Heart left ventricle (tissue), 13 donors: Measurements from ENCODE around the gene GOLGA2.

Experiments used
- POLR2A ChIP-seq, 2 donors: fragments of 450-650 bp; IDR thresholded peaks; one replicate each; pipeline ENCODE4 v1.6.1; 2017; ENCODE audit warnings: antibody characterized with exemption in 2 of 2, mild to moderate bottlenecking in 2 of 2, moderate library complexity in 2 of 2
- TF ChIP-seq, protein P1 (sequence below), 12 donors: fragments of 200-600 bp; sonication (generic) in 4 of 12; IDR thresholded peaks; one replicate each; pipeline versions ENCODE4 v1.5.0 to v1.8.0; 2018 to 2022; ENCODE audit warnings: antibody characterized with exemption in 12 of 12, mild to moderate bottlenecking in 5 of 12
- donor health status: ischemic (EF 13 %, LVEDD 7.1; RV severe dilation, severe dysfunction).
- donor health status: DM: no; HTN: yes; CAD: no.
- donor health status: DM: no; HTN: no; CAD: no.
- donor health status: ischemic (EF 25% LVEDD 6.9; RV normal size, moderate dysfunction).
- donor health status: ischemic (EF 25% LVEDD 5.7; RV mildly dilated, moderate dysfunction).
- donor health status: ischemic (EF 35%, LVEDD 5.7; RV mildly dilated, moderate dysfunction).
- donor health status: nonischemic (EF 11% LVEDD 7.7; RV severe dilation, severe dysfunction).
- donor health status: DM: yes; HTN: yes; CAD: no.
- donor health status: PGD.
- donor health status: ischemic (EF 29% LVEDD 5.4; RV normal size, mild dysfunction).
- donor health status: nonischemic (EF 23%, LVEDD 6.1; RV moderate dilation, normal function).

- TF ChIP-seq, protein P1, sequence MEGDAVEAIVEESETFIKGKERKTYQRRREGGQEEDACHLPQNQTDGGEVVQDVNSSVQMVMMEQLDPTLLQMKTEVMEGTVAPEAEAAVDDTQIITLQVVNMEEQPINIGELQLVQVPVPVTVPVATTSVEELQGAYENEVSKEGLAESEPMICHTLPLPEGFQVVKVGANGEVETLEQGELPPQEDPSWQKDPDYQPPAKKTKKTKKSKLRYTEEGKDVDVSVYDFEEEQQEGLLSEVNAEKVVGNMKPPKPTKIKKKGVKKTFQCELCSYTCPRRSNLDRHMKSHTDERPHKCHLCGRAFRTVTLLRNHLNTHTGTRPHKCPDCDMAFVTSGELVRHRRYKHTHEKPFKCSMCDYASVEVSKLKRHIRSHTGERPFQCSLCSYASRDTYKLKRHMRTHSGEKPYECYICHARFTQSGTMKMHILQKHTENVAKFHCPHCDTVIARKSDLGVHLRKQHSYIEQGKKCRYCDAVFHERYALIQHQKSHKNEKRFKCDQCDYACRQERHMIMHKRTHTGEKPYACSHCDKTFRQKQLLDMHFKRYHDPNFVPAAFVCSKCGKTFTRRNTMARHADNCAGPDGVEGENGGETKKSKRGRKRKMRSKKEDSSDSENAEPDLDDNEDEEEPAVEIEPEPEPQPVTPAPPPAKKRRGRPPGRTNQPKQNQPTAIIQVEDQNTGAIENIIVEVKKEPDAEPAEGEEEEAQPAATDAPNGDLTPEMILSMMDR (IDR thresholded peaks at IDR 0.05) = no peak
- TF ChIP-seq POLR2A (IDR thresholded peaks at IDR 0.05) = no peak
These were observed 22.4 kb downstream of the GOLGA2 start for GRCh38 chr9:128253140-128253990.
